Measurements from ENCODE around the gene ATP8B1. TPM values are rescaled to one million over a fixed set of nuclear protein-coding genes. Genes with fewer than 3 reads are reported as not detected.
A peak's percentile ranks its signal among the peaks of the same experiment; 100 is the strongest.

Gene ATP8B1
- total and polyA plus RNA-seq, 2 experiments from 2014 or later, result 1.7 to 3.0 TPM

GRCh38 chr18:57627488-57627887 lies 175.6 kb downstream of the ATP8B1 start:
- 0 out of 2 replicates have a peak overlapping the region, but pooled peaks have one; percentile 23 for H2AFZ ChIP-seq
- TF ChIP-seq CREB1 (CRISPR knock-in tag; IDR thresholded peaks at IDR 0.05; ENCODE audit: low read depth), result no peak
- TF ChIP-seq, protein P1, sequence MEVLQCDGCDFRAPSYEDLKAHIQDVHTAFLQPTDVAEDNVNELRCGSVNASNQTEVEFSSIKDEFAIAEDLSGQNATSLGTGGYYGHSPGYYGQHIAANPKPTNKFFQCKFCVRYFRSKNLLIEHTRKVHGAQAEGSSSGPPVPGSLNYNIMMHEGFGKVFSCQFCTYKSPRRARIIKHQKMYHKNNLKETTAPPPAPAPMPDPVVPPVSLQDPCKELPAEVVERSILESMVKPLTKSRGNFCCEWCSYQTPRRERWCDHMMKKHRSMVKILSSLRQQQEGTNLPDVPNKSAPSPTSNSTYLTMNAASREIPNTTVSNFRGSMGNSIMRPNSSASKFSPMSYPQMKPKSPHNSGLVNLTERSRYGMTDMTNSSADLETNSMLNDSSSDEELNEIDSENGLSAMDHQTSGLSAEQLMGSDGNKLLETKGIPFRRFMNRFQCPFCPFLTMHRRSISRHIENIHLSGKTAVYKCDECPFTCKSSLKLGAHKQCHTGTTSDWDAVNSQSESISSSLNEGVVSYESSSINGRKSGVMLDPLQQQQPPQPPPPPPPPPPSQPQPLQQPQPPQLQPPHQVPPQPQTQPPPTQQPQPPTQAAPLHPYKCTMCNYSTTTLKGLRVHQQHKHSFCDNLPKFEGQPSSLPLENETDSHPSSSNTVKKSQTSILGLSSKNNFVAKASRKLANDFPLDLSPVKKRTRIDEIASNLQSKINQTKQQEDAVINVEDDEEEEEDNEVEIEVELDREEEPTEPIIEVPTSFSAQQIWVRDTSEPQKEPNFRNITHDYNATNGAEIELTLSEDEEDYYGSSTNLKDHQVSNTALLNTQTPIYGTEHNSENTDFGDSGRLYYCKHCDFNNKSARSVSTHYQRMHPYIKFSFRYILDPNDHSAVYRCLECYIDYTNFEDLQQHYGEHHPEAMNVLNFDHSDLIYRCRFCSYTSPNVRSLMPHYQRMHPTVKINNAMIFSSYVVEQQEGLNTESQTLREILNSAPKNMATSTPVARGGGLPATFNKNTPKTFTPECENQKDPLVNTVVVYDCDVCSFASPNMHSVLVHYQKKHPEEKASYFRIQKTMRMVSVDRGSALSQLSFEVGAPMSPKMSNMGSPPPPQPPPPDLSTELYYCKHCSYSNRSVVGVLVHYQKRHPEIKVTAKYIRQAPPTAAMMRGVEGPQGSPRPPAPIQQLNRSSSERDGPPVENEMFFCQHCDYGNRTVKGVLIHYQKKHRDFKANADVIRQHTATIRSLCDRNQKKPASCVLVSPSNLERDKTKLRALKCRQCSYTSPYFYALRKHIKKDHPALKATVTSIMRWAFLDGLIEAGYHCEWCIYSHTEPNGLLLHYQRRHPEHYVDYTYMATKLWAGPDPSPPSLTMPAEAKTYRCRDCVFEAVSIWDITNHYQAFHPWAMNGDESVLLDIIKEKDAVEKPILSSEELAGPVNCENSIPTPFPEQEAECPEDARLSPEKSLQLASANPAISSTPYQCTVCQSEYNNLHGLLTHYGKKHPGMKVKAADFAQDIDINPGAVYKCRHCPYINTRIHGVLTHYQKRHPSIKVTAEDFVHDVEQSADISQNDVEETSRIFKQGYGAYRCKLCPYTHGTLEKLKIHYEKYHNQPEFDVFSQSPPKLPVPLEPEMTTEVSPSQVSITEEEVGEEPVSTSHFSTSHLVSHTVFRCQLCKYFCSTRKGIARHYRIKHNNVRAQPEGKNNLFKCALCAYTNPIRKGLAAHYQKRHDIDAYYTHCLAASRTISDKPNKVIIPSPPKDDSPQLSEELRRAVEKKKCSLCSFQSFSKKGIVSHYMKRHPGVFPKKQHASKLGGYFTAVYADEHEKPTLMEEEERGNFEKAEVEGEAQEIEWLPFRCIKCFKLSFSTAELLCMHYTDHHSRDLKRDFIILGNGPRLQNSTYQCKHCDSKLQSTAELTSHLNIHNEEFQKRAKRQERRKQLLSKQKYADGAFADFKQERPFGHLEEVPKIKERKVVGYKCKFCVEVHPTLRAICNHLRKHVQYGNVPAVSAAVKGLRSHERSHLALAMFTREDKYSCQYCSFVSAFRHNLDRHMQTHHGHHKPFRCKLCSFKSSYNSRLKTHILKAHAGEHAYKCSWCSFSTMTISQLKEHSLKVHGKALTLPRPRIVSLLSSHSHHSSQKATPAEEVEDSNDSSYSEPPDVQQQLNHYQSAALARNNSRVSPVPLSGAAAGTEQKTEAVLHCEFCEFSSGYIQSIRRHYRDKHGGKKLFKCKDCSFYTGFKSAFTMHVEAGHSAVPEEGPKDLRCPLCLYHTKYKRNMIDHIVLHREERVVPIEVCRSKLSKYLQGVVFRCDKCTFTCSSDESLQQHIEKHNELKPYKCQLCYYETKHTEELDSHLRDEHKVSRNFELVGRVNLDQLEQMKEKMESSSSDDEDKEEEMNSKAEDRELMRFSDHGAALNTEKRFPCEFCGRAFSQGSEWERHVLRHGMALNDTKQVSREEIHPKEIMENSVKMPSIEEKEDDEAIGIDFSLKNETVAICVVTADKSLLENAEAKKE (CRISPR knock-in tag; IDR thresholded peaks at IDR 0.05), result no peak
- TF ChIP-seq ETS1 (IDR thresholded peaks at IDR 0.05), result no peak
- no peak for TF ChIP-seq ZNF331 (CRISPR knock-in tag; IDR thresholded peaks at IDR 0.05; ENCODE audit: low read depth)
- TF ChIP-seq EZH2phosphoT487 (IDR thresholded peaks at IDR 0.05; ENCODE audit: unreplicated experiment), result no peak
- TF ChIP-seq POLR2AphosphoS5 (IDR thresholded peaks at IDR 0.05; ENCODE audit: low read depth), result no peak
- no peak for TF ChIP-seq NANOG (IDR thresholded peaks at IDR 0.05; ENCODE audit: borderline replicate concordance)
- TF ChIP-seq, protein P2, sequence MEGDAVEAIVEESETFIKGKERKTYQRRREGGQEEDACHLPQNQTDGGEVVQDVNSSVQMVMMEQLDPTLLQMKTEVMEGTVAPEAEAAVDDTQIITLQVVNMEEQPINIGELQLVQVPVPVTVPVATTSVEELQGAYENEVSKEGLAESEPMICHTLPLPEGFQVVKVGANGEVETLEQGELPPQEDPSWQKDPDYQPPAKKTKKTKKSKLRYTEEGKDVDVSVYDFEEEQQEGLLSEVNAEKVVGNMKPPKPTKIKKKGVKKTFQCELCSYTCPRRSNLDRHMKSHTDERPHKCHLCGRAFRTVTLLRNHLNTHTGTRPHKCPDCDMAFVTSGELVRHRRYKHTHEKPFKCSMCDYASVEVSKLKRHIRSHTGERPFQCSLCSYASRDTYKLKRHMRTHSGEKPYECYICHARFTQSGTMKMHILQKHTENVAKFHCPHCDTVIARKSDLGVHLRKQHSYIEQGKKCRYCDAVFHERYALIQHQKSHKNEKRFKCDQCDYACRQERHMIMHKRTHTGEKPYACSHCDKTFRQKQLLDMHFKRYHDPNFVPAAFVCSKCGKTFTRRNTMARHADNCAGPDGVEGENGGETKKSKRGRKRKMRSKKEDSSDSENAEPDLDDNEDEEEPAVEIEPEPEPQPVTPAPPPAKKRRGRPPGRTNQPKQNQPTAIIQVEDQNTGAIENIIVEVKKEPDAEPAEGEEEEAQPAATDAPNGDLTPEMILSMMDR (conservative IDR thresholded peaks at IDR 0.05; ENCODE audit: low read depth in 2 of 2), result no peak
- TF ChIP-seq, protein P3, sequence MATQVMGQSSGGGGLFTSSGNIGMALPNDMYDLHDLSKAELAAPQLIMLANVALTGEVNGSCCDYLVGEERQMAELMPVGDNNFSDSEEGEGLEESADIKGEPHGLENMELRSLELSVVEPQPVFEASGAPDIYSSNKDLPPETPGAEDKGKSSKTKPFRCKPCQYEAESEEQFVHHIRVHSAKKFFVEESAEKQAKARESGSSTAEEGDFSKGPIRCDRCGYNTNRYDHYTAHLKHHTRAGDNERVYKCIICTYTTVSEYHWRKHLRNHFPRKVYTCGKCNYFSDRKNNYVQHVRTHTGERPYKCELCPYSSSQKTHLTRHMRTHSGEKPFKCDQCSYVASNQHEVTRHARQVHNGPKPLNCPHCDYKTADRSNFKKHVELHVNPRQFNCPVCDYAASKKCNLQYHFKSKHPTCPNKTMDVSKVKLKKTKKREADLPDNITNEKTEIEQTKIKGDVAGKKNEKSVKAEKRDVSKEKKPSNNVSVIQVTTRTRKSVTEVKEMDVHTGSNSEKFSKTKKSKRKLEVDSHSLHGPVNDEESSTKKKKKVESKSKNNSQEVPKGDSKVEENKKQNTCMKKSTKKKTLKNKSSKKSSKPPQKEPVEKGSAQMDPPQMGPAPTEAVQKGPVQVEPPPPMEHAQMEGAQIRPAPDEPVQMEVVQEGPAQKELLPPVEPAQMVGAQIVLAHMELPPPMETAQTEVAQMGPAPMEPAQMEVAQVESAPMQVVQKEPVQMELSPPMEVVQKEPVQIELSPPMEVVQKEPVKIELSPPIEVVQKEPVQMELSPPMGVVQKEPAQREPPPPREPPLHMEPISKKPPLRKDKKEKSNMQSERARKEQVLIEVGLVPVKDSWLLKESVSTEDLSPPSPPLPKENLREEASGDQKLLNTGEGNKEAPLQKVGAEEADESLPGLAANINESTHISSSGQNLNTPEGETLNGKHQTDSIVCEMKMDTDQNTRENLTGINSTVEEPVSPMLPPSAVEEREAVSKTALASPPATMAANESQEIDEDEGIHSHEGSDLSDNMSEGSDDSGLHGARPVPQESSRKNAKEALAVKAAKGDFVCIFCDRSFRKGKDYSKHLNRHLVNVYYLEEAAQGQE (IDR thresholded peaks at IDR 0.05; ENCODE audit: unreplicated experiment), result no peak
- TF ChIP-seq ZNF114 (CRISPR knock-in tag; IDR thresholded peaks at IDR 0.05), result no peak
- no peak for TF ChIP-seq STAT1 (IDR thresholded peaks at IDR 0.05; ENCODE audit: unreplicated experiment)
- TF ChIP-seq JUNB (IDR thresholded peaks at IDR 0.05; ENCODE audit: unreplicated experiment), result no peak
- TF ChIP-seq EZH2 (IDR thresholded peaks at IDR 0.05; ENCODE audit: low read depth, unreplicated experiment), result no peak
- H3K27me3 ChIP-seq (ENCODE audit: insufficient read depth), result no peaks in the 10 kb centered on the region
- H3F3A ChIP-seq (replicated peaks; ENCODE audit: low read depth), result no peaks in the 10 kb centered on the region
- no peaks in the 10 kb centered on the region for H4K20me1 ChIP-seq (replicated peaks; ENCODE audit: insufficient read depth)
- H3K27ac Mint-ChIP-seq, result no peak overlapping the region
- no peak overlapping the region for H3K4me2 ChIP-seq
- H3K9me3 Mint-ChIP-seq, result peaks cover 8% of the 10 kb centered on the region; the same call in 2 of the 3 replicates
- H3K4me1 ChIP-seq (ENCODE audit: insufficient read depth), result peaks cover 8% of the 10 kb centered on the region; the same call in 1 of the 2 replicates
- H3K27ac ChIP-seq (ENCODE audit: low read depth), result no peak overlapping the region
- peaks cover 5% of the 10 kb centered on the region for H3K27me3 Mint-ChIP-seq (ENCODE audit: insufficient read depth, low read depth, poor library complexity)
- H3K79me2 ChIP-seq (replicated peaks; ENCODE audit: insufficient read depth), result no peaks in the 10 kb centered on the region
- ATAC-seq (no peak), DNase-seq (ENCODE audit: low spot score) (no peak)
- no peak overlapping the region for H3K4me3 ChIP-seq
- H3K4me1 Mint-ChIP-seq, result peaks cover 11% of the 10 kb centered on the region; the same call in 2 of the 3 replicates
- H3K36me3 ChIP-seq (ENCODE audit: insufficient read depth), result no peaks in the 10 kb centered on the region
- no peak overlapping the region for H3K4me3 Mint-ChIP-seq
- H3K36me3 Mint-ChIP-seq (ENCODE audit: low read depth), result peaks cover 5% of the 10 kb centered on the region
- no peaks in the 10 kb centered on the region for H3K9me2 ChIP-seq (ENCODE audit: insufficient read depth)
